HS-27A (cell line): Measurements from ENCODE around the gene HDDC3.

ENCODE experiments used
- DNase-seq: peaks from one replicate; pipeline ENCODE4 v3.0.0-alpha.2; 2012; ENCODE audit warnings: low read depth, missing footprints

Gene HDDC3

DNA sequence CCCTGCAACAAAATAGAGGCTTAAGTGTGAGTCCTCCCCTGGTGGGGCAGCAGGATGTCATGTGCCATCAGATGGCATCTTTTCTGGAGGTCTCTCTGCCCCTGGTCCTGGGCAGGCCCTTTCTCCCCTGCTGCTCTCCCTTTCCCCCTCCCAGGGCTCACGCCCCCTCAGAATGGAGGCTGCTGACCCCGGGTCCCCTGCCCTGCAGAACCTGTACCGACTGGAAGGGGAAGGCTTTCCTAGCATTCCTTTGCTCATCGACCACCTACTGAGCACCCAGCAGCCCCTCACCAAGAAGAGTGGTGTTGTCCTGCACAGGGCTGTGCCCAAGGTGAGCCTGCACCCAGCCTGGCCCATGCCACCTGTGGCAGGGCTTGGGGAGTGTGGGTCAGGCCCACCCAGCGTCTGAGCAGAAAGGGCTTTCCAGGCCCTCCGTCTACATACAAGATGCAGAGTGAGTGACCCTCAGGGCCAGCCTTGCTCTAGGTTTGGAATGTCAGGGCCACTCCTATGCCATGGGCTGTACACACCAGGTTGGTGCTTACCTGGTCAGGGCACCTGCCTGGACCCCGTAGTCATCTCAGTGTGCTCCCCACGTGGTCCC lies 40.9 kb downstream of the HDDC3 start:
- no peak for DNase-seq

GRCh38 chr15:90890839-90891238 lies 41.5 kb downstream of the HDDC3 start:
- no peak for DNase-seq

DNA sequence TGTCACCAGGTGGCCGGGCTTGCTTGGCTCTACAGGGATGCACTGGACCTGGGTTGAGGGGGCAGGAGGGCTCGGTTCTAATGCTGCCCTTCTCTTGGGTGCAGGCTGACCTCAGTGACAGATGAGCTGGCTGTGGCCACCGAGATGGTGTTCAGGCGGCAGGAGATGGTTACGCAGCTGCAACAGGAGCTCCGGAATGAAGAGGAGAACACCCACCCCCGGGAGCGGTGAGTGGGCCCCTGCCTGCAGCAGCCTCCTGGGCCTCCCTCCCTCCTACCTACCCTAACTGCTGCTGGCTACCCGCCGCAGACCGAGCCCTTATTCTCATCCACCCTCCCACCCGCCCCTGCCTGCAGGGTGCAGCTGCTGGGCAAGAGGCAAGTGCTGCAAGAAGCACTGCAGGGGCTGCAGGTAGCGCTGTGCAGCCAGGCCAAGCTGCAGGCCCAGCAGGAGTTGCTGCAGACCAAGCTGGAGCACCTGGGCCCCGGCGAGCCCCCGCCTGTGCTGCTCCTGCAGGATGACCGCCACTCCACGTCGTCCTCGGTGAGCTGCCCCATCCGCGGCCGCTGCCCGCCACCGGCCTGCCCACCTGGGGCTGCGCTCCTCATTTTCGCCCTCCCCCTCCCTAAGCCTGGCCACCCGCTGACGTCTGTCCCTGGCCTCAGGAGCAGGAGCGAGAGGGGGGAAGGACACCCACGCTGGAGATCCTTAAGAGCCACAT lies 42.5 kb downstream of the HDDC3 start:
- no peak for DNase-seq

DNA sequence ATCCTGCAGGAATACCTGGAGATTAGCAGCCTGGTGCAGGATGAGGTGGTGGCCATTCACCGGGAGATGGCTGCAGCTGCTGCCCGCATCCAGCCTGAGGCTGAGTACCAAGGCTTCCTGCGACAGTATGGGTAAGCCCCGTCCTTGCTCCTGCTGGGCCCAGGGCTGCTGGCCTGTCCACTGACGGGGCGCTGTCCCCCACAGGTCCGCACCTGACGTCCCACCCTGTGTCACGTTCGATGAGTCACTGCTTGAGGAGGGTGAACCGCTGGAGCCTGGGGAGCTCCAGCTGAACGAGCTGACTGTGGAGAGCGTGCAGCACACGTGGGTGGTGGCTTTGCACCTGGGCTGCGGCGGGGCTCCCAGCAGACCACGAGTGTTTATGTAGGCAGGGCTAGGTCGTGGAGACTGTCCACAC lies 43.0 kb downstream of the HDDC3 start:
- no peak for DNase-seq

DNA sequence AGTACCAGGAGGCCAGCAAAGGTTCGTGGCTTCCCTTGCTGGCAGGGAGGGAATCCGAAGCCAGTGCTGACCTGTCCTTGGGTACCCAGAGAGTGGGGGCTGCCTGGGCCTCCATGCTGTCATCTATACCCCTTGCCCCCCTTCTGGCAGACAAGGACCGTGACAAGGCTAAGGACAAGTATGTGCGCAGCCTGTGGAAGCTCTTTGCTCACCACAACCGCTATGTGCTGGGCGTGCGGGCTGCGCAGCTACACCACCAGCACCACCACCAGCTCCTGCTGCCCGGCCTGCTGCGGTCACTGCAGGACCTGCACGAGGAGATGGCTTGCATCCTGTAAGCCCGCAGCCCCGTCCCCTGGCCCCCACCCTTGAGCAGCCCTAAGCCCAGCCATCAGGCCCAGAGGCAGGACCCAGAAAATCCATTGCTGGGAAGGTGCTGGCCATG lies 45.3 kb downstream of the HDDC3 start:
- no peak for DNase-seq

DNA sequence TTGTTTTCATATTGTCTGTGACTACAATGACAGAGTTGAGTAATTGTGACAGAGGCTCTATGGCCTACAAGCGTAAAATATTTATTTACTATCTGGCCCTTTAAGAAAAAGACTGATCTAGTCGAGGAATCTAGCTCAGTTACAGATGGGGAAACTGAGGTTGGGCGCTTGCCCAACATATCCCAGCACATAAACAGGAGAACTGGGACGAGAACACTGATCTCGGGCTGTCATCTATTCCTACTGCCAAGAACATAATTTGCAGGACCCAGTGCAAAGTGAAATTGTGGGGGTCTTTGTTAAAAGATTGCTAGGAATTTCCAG lies 46.1 kb downstream of the HDDC3 start:
- DNase-seq = no peak

- no peak for DNase-seq
These were observed 46.7 kb downstream of the HDDC3 start for GRCh38 chr15:90885432-90886290.

DNA sequence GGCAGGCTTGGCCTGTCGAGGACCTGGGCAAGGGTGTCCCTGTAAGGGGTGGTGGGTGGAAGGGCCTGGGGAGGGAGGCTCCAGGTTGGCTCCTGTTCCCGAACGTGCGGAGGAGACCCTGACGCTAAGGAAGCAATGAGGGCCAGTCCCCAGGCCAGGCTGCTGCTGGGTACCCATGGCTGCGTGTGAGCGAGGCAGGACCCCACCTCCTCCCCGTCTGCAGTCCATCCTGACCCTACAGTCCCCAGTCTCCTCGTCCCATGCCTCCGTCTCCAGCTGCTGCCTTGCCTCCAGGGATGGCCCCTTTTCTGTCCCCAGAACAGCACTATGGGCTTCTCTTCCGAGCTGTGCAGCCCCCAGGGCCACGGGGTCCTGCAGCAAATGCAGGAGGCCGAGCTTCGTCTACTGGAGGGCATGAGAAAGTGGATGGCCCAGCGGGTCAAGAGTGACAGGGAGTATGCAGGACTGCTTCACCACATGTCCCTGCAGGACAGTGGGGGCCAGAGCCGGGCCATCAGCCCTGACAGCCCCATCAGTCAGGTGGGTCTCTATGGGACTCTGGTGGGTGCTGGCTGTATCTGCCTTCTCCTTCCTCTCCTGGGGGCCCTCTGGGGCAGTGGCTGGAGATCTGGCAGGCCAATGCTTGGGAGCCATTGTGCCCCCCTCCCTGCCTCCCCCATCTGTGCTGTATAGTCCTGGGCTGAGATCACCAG lies 47.5 kb downstream of the HDDC3 start:
- DNase-seq = no peak

GRCh38 chr15:90883976-90884718 lies 48.2 kb downstream of the HDDC3 start, which contains the start of gene FES:
Gene FES, plus strand, starts transcription at chr15:90884504. Its CDS starts 542 bp downstream, at chr15:90885046.
- no peak for DNase-seq

GRCh38 chr15:90883526-90883975 lies 48.8 kb downstream of the HDDC3 start:
- DNase-seq = no peak

- no peak for DNase-seq
These were observed 49.4 kb downstream of the HDDC3 start for GRCh38 chr15:90882781-90883525.

DNA sequence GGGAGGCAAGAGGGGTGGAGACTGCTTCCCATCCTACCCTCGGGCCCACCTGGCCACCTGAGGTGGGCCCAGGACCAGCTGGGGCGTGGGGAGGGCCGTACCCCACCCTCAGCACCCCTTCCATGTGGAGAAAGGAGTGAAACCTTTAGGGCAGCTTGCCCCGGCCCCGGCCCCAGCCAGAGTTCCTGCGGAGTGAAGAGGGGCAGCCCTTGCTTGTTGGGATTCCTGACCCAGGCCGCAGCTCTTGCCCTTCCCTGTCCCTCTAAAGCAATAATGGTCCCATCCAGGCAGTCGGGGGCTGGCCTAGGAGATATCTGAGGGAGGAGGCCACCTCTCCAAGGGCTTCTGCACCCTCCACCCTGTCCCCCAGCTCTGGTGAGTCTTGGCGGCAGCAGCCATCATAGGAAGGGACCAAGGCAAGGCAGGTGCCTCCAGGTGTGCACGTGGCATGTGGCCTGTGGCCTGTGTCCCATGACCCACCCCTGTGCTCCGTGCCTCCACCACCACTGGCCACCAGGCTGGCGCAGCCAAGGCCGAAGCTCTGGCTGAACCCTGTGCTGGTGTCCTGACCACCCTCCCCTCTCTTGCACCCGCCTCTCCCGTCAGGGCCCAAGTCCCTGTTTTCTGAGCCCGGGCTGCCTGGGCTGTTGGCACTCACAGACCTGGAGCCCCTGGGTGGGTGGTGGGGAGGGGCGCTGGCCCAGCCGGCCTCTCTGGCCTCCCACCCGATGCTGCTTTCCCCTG lies 50.2 kb downstream of the HDDC3 start:
- no peak for DNase-seq

DNA sequence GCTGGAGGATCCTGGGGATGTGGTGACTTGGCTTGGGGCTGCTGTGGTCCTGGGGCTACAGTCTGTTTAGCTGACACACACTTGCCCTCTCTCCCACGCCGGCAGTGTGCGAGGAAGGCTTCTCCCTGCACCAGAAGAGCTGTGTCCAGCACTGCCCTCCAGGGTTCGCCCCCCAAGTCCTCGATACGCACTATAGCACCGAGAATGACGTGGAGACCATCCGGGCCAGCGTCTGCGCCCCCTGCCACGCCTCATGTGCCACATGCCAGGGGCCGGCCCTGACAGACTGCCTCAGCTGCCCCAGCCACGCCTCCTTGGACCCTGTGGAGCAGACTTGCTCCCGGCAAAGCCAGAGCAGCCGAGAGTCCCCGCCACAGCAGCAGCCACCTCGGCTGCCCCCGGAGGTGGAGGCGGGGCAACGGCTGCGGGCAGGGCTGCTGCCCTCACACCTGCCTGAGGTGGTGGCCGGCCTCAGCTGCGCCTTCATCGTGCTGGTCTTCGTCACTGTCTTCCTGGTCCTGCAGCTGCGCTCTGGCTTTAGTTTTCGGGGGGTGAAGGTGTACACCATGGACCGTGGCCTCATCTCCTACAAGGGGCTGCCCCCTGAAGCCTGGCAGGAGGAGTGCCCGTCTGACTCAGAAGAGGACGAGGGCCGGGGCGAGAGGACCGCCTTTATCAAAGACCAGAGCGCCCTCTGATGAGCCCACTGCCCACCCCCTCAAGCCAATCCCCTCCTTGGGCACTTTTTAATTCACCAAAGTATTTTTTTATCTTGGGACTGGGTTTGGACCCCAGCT lies 51.0 kb downstream of the HDDC3 start:
- DNase-seq = no peak

DNA sequence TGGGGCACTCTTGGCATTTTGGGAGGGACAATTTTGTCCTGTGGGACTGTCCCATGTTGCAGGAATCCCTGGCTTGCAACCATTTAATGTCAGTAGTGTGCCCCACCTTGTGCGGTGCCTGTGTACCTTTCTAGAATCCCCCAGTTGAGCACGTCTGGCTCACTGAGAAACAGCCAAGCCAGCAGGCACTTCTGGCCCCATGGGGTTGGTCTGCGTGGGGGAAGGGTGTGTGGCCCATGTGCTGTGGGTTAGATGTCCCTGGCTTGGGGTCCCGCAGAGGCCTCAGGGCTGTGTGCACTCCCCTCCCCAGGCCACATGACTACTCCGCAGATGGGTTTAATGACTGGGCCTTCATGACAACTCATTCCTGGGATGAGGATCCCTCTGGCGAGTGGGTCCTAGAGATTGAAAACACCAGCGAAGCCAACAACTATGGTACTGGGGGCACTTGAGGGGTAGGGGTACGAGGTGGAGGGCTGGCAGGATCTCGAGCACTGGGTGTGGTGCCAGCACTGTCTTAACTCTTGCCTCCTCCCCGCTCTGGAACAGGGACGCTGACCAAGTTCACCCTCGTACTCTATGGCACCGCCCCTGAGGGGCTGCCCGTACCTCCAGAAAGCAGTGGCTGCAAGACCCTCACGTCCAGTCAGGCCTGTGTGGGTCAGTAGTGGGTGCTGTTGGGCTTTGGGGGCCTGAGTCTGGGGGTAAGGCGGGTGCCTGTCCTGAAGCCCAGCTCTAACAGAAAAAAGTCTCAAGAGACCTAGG lies 51.8 kb downstream of the HDDC3 start:
- no peak for DNase-seq
